BLaER1 (cell line): ENCODE measurements around the gene SLC19A1.
"Not testable (repeated sequence)": the region's sequence is repeated elsewhere in the genome, so short reads cannot be mapped to it uniquely, and the experiment has no call there.

ENCODE experiments used
- H3K27ac ChIP-seq: shearing (Covaris generic); formaldehyde crosslinking; 2 replicates; pipeline ENCODE4 v1.8.1; 2022
- H3K27me3 ChIP-seq: shearing (Covaris generic); formaldehyde crosslinking; 2 replicates; pipeline ENCODE4 v1.8.1; 2022
- H3K36me3 ChIP-seq: shearing (Covaris generic); formaldehyde crosslinking; 2 replicates; pipeline ENCODE4 v1.8.1; 2022
- H3K4me1 ChIP-seq: shearing (Covaris generic); formaldehyde crosslinking; 2 replicates; pipeline ENCODE4 v1.8.1; 2022
- H3K4me2 ChIP-seq: shearing (Covaris generic); formaldehyde crosslinking; 2 replicates; pipeline ENCODE4 v1.8.1; 2022
- H3K4me3 ChIP-seq: shearing (Covaris generic); formaldehyde crosslinking; 2 replicates; pipeline ENCODE4 v1.8.1; 2022
- H3K9ac ChIP-seq: shearing (Covaris generic); formaldehyde crosslinking; 2 replicates; pipeline ENCODE4 v1.8.1; 2022
- H3K9me3 ChIP-seq: shearing (Covaris generic); formaldehyde crosslinking; 2 replicates; pipeline ENCODE4 v1.8.1; 2022
- H4K20me1 ChIP-seq: shearing (Covaris generic); formaldehyde crosslinking; 2 replicates; pipeline ENCODE4 v1.8.1; 2022
- Cebpa-rat ChIP-seq: shearing (Covaris generic); IDR thresholded peaks from 2 replicates; pipeline ENCODE4 v1.8.1; 2022

The SLC19A1 gene

DNA sequence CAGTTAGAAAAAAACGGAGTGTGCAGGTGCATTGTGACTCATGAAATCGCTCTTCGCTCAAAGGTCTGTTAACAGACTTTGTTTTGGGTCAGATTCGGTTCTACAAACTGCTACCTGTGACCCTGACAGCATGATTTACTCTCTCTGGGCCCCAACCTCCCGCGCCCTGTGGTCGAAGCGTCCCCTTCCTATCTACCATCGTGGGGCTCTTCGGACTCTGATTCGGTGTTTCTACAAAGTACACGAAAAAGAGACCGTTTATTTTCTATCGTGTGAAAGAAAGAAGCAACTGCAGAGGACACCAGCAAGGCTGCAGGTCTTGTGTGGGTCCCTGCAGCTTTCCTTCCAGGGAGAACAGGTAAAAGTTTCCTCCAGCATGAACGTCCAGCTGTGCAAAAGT, 29.4 kb upstream of the SLC19A1 start:
- Histone ChIP-seq H3K27ac (peak overlapping the region; percentile 8; the same call in 1 of the 2 replicates), H3K4me1 (peaks cover 58% of the 10 kb centered on the region), H3K9ac (peak overlapping the region; percentile 42; the same call in 1 of the 2 replicates), H3K9me3 (no peaks in the 10 kb centered on the region), H3K36me3 (no peaks in the 10 kb centered on the region), H3K27me3 (no peaks in the 10 kb centered on the region), H4K20me1 (no peaks in the 10 kb centered on the region), H3K4me2 (peak overlapping the region; percentile 75), H3K4me3 (no peak overlapping the region)
- no peak for TF ChIP-seq Cebpa-rat

DNA sequence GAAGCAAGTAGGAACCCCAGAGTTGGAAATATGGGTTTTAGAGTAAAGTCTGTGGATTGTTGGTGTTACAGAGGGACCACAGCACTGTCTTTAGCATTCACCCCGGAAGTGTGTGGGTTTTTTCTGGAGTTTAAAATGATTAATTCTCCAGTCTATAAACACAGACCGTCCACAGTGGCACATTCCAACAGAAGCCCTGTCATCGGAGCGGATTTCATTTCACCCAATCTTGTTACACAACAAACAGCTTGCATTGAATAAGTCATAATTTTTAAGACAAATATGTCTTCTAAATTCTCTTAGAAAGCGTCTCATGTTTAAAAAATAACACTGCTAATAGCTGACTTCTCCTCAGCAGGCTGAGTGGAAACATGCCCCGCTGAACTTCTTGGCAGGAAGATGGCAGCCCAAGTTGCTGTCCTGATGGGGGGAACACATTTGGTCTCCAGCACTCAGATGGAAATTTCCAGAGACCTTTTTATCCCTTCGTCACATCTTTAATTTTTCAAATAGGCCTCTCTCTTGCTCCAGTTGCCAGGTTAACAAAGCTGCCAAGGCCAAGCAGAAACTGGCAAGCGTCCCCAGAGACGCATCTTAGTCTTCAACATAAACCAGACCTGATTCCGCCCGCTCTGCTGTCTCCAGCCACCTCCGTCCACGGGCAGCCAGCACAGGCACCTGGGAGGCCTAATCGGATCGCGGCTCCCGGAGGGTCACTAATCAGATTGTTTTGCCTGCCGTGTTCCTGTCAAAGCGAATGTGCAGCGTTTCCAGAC, 28.8 kb upstream of the SLC19A1 start:
- Histone ChIP-seq H3K27me3 (no peaks in the 10 kb centered on the region), H3K9ac (peak overlapping the region; percentile 42; the same call in 1 of the 2 replicates), H3K4me1 (peaks cover 52% of the 10 kb centered on the region), H4K20me1 (no peaks in the 10 kb centered on the region), H3K27ac (peak overlapping the region; percentile 8; the same call in 1 of the 2 replicates), H3K4me3 (no peak overlapping the region), H3K9me3 (no peaks in the 10 kb centered on the region), H3K36me3 (no peaks in the 10 kb centered on the region), H3K4me2 (peak overlapping the region; percentile 75)
- TF ChIP-seq Cebpa-rat: no peak

DNA sequence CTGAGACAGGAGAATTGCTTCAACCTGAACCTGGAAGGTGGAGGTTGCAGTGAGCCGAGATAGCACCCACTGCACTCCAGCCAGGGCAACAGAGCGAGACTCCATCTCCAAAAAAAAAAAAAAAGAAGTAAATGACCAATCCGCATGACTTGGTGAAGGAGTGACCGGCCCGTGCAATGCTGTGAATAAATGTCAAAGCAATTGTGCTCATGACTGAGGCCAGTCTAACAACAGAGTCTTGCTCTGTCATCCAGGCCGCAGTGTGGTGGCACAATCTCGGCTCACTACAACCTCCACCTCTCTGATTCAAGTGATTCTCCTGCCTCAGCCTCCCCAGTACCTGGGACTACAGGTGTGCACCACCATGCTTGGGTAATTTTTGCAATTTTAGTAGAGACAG, 27.8 kb upstream of the SLC19A1 start:
- Histone ChIP-seq H3K9ac (no peak overlapping the region), H3K9me3 (no peaks in the 10 kb centered on the region), H3K4me2 (peak overlapping the region; percentile 75), H4K20me1 (no peaks in the 10 kb centered on the region), H3K27me3 (no peaks in the 10 kb centered on the region), H3K4me3 (no peak overlapping the region), H3K36me3 (no peaks in the 10 kb centered on the region), H3K27ac (no peak overlapping the region), H3K4me1 (peaks cover 43% of the 10 kb centered on the region)
- no peak for TF ChIP-seq Cebpa-rat

DNA sequence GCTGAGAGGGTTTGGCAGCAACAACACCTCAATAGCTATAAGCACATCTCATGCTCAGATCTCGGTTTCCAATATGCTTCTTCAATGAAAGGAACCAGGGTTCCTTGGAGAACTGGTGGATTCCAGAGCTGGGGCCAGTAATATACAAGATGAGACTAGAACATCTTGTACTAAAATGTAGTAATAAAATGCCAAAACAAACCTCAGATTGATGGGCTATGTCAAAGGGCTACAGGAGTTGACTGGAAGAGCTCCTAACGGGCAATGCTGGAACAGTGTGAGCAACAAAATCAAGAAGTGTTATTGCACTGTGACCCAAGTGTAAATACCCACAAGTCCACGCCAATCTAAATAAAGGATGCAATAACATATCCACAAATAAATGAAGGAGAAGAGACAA, 26.1 kb upstream of the SLC19A1 start:
- Histone ChIP-seq H3K36me3 (no peaks in the 10 kb centered on the region), H3K4me3 (no peak overlapping the region), H4K20me1 (no peaks in the 10 kb centered on the region), H3K27ac (no peak overlapping the region), H3K27me3 (no peaks in the 10 kb centered on the region), H3K4me2 (no peak overlapping the region), H3K9ac (no peak overlapping the region), H3K4me1 (peaks cover 26% of the 10 kb centered on the region), H3K9me3 (peaks cover 9% of the 10 kb centered on the region; the same call in 1 of the 2 replicates)
- no peak for TF ChIP-seq Cebpa-rat

DNA sequence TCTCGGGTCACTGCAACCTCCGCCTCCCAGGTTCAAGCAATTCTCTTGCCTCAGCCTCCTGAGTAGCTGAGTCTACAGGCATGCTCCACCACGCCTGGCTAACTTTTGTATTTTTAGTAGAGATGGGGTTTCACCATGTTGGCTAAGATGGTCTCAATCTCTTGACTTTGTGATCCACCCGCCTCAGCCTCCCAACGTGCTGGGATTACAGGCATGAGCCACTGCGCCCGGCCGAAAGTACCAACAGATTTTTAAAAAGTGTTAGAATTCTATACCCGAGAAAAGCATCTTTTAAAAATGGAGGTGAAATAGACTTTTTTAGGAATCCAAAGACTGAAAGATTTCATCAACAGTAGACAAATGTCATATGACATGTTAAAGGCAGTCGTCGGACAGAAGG, 21.9 kb upstream of the SLC19A1 start:
- H3K27ac ChIP-seq, H3K4me2 ChIP-seq, H3K4me1 ChIP-seq, H3K27me3 ChIP-seq, H3K9ac ChIP-seq, H3K36me3 ChIP-seq, H3K4me3 ChIP-seq, H4K20me1 ChIP-seq: not testable (repeated sequence)
- peaks cover 17% of the 10 kb centered on the region for H3K9me3 ChIP-seq

DNA sequence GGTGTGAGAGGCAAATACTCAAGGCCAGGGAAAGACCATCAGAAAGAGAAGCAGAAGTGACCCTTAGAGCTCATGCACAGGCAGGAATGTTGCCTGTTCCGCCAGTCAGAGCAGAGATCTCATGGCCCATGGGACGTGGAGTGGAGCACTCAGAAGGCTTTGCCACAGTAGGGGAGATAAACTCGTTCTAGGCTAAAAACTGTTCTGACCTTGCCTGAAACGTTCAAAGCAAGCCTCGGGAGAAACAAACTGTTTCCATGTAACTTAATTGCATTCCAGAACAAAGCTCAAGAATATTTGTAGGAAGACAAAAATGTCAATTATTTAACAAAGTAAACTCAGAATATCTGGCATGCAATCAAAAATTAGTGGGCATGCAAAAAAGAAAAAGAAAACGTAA, 20.7 kb upstream of the SLC19A1 start:
- no peak overlapping the region for H3K4me3 ChIP-seq
- H4K20me1 ChIP-seq: no peaks in the 10 kb centered on the region
- no peaks in the 10 kb centered on the region for H3K36me3 ChIP-seq
- no peak for TF ChIP-seq Cebpa-rat
- peaks cover 5% of the 10 kb centered on the region; the same call in 1 of the 2 replicates for H3K4me1 ChIP-seq
- H3K4me2 ChIP-seq: no peak overlapping the region
- no peak overlapping the region for H3K9ac ChIP-seq
- no peak overlapping the region for H3K27ac ChIP-seq
- no peaks in the 10 kb centered on the region for H3K27me3 ChIP-seq
- H3K9me3 ChIP-seq: peaks cover 17% of the 10 kb centered on the region

DNA sequence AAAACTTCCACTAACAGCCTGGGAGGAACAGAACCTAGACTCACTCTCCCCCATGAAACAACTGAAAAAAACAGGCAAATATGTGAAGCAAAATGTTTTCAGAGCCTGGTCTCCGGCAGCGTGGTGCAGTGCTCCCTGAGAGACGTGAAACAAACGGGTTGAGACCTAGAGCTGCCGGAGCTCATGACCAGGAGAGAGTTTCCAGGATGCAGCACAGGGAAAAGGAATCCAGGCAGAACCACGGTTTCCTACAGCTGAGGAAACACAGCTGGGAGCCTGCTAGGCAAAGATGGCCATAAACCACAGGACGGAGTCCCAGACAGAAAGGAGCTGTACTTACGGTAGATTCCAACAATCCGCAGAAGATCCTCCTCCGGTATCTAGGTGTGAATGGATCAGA, 20.2 kb upstream of the SLC19A1 start:
- Histone ChIP-seq H3K4me3 (no peak overlapping the region), H3K4me1 (peaks cover 7% of the 10 kb centered on the region), H3K9me3 (peaks cover 17% of the 10 kb centered on the region), H3K27ac (no peak overlapping the region), H3K4me2 (no peak overlapping the region), H4K20me1 (no peaks in the 10 kb centered on the region), H3K36me3 (no peaks in the 10 kb centered on the region), H3K9ac (no peak overlapping the region), H3K27me3 (no peaks in the 10 kb centered on the region)
- no peak for TF ChIP-seq Cebpa-rat

DNA sequence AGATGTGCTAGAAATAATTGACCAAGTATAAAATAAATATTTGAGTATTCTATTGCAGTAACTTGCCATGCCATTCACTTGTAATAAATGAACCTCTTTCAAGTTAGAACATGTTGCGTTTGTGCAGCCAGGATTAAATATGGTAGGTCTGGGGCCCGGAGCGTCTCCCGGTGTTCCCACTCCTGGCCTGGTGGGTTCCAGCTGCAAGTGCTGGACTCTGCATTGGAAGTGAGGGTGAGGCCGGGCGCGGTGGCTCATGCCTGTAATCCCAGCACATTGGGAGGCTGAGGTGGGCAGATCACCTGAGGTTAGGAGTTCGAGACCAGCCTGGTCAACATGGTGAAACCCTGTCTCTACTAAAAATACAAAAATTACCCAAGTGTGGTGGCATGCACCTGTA, 19.0 kb upstream of the SLC19A1 start:
- not testable (repeated sequence) for H3K4me3 ChIP-seq, H3K27ac ChIP-seq, H3K27me3 ChIP-seq, H3K4me2 ChIP-seq, H3K9ac ChIP-seq, H4K20me1 ChIP-seq, H3K36me3 ChIP-seq
- Histone ChIP-seq H3K9me3 (peaks cover 17% of the 10 kb centered on the region), H3K4me1 (peaks cover 19% of the 10 kb centered on the region)

DNA sequence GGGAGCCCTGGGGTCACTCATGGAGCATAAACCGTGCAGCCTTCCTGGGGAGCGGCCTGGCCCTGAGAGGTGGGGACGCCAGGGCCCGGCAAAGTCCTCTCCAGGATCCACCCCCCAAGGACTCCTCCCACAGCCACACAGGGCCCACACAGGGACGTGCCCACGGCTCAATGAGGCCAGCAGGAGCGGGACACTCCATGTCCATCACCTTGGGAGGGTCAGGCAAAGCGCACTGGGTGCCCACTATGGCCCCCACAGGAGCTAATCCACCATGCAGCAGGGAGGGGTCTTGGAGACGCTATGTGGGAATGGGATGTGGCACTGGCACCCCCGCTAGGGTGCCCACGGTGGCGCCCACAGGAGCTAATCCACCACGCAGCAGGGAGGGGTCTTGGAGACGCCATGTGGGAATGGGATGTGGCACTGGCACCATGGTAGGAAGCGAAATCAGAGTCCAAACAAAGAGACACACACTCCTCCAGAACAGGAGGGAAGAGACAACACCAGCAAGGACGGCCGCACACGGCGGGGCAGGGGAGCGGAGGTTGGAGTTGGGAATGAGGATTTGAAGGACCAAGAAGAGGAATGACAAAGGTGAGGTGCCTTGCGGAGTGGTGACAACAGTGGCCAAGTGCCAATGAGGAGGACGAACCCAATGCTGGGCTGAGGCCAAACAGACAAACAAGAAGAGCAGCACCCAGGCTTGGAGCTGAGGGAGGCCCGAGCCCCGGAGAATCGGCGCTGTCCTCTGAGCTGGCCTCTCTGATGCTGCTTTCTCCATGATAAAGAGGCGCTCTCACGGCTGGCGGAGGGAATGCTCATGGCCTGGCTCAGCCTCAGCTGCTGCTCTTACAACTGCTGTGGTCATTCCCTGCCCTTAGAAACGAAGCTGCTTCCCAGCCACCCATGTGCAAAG, 18.1 kb upstream of the SLC19A1 start:
- Histone ChIP-seq H3K9me3 (peaks cover 17% of the 10 kb centered on the region), H4K20me1 (no peaks in the 10 kb centered on the region), H3K9ac (no peak overlapping the region), H3K4me2 (no peak overlapping the region), H3K36me3 (no peaks in the 10 kb centered on the region), H3K27me3 (no peaks in the 10 kb centered on the region), H3K4me3 (no peak overlapping the region), H3K27ac (no peak overlapping the region), H3K4me1 (peaks cover 26% of the 10 kb centered on the region)
- TF ChIP-seq Cebpa-rat: no peak
